ENCODE measurements around the gene CCDC61. TPM values are rescaled to one million over a fixed set of nuclear protein-coding genes. Genes with fewer than 3 reads are reported as not detected.

Gene CCDC61
- total and polyA plus RNA-seq, 2 of the 8 experiments (the other 6 are each of a cell fraction or from before 2014, with no cell fraction given), result 7.8 to 17.4 TPM

DNA sequence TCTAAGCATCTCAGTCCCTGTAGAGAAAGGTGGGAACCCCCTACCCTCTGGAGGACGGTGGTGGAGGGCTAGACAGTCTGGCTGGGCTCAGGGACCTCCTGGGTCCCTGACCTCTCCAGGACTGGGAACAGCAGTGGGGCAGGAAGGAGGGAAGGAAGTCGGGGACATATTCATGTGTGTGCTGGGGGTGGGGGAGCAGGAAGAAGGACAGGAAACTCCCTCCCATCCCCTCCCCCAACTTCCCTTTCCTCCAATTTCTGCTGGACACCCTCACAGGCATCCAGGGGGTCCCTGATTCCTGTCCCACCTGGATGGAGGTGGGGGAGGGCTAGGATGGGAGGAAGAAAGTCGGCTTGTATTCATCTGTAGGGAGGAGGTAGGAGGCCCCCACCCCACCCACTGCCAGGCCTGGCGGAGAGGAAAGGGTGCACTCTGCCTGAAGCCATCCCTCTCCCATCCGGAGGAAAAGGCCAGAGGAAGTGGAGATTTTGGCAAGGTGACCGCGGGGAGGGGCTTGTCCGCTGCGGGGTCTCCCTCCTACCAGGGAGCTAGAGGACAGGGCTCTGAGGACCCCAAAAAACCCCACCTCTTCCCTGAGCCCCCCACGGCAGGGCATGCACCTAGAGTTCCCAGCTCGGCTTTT lies 23.9 kb upstream of the CCDC61 start (continued):
- TF ChIP-seq, protein P1, sequence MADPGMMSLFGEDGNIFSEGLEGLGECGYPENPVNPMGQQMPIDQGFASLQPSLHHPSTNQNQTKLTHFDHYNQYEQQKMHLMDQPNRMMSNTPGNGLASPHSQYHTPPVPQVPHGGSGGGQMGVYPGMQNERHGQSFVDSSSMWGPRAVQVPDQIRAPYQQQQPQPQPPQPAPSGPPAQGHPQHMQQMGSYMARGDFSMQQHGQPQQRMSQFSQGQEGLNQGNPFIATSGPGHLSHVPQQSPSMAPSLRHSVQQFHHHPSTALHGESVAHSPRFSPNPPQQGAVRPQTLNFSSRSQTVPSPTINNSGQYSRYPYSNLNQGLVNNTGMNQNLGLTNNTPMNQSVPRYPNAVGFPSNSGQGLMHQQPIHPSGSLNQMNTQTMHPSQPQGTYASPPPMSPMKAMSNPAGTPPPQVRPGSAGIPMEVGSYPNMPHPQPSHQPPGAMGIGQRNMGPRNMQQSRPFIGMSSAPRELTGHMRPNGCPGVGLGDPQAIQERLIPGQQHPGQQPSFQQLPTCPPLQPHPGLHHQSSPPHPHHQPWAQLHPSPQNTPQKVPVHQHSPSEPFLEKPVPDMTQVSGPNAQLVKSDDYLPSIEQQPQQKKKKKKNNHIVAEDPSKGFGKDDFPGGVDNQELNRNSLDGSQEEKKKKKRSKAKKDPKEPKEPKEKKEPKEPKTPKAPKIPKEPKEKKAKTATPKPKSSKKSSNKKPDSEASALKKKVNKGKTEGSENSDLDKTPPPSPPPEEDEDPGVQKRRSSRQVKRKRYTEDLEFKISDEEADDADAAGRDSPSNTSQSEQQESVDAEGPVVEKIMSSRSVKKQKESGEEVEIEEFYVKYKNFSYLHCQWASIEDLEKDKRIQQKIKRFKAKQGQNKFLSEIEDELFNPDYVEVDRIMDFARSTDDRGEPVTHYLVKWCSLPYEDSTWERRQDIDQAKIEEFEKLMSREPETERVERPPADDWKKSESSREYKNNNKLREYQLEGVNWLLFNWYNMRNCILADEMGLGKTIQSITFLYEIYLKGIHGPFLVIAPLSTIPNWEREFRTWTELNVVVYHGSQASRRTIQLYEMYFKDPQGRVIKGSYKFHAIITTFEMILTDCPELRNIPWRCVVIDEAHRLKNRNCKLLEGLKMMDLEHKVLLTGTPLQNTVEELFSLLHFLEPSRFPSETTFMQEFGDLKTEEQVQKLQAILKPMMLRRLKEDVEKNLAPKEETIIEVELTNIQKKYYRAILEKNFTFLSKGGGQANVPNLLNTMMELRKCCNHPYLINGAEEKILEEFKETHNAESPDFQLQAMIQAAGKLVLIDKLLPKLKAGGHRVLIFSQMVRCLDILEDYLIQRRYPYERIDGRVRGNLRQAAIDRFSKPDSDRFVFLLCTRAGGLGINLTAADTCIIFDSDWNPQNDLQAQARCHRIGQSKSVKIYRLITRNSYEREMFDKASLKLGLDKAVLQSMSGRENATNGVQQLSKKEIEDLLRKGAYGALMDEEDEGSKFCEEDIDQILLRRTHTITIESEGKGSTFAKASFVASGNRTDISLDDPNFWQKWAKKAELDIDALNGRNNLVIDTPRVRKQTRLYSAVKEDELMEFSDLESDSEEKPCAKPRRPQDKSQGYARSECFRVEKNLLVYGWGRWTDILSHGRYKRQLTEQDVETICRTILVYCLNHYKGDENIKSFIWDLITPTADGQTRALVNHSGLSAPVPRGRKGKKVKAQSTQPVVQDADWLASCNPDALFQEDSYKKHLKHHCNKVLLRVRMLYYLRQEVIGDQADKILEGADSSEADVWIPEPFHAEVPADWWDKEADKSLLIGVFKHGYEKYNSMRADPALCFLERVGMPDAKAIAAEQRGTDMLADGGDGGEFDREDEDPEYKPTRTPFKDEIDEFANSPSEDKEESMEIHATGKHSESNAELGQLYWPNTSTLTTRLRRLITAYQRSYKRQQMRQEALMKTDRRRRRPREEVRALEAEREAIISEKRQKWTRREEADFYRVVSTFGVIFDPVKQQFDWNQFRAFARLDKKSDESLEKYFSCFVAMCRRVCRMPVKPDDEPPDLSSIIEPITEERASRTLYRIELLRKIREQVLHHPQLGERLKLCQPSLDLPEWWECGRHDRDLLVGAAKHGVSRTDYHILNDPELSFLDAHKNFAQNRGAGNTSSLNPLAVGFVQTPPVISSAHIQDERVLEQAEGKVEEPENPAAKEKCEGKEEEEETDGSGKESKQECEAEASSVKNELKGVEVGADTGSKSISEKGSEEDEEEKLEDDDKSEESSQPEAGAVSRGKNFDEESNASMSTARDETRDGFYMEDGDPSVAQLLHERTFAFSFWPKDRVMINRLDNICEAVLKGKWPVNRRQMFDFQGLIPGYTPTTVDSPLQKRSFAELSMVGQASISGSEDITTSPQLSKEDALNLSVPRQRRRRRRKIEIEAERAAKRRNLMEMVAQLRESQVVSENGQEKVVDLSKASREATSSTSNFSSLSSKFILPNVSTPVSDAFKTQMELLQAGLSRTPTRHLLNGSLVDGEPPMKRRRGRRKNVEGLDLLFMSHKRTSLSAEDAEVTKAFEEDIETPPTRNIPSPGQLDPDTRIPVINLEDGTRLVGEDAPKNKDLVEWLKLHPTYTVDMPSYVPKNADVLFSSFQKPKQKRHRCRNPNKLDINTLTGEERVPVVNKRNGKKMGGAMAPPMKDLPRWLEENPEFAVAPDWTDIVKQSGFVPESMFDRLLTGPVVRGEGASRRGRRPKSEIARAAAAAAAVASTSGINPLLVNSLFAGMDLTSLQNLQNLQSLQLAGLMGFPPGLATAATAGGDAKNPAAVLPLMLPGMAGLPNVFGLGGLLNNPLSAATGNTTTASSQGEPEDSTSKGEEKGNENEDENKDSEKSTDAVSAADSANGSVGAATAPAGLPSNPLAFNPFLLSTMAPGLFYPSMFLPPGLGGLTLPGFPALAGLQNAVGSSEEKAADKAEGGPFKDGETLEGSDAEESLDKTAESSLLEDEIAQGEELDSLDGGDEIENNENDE (IDR thresholded peaks at IDR 0.05; ENCODE audit: insufficient replicate concordance, low read length), result no peak
- TF ChIP-seq JUN (IDR thresholded peaks at IDR 0.05; ENCODE audit: low read depth, low read length) (no peak), CBX5 (IDR thresholded peaks at IDR 0.05; ENCODE audit: low read depth, low read length) (no peak), NRF1 (IDR thresholded peaks at IDR 0.05; ENCODE audit: low read depth, low read length) (no peak), EP300 (IDR thresholded peaks at IDR 0.05; ENCODE audit: borderline replicate concordance in 1 of 2, low read depth in 2 of 2, low read length in 2 of 2) (no peak)
- TF ChIP-seq, protein P2, sequence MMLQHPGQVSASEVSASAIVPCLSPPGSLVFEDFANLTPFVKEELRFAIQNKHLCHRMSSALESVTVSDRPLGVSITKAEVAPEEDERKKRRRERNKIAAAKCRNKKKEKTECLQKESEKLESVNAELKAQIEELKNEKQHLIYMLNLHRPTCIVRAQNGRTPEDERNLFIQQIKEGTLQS (IDR thresholded peaks at IDR 0.05; ENCODE audit: insufficient read depth, low read depth, low read length), result no peak

Measured in H1 (cell line).